ENCODE data around the gene BAHD1.

The BAHD1 gene

GRCh38 chr15:40424483-40425115 is 16.2 kb upstream of the BAHD1 start:
- no peak for DNase-seq

GRCh38 chr15:40425681-40426080 is 15.1 kb upstream of the BAHD1 start:
- DNase-seq: no peak

- DNase-seq: no peak
Measured at GRCh38 chr15:40427188-40427587, 13.6 kb upstream of the BAHD1 start.

DNA sequence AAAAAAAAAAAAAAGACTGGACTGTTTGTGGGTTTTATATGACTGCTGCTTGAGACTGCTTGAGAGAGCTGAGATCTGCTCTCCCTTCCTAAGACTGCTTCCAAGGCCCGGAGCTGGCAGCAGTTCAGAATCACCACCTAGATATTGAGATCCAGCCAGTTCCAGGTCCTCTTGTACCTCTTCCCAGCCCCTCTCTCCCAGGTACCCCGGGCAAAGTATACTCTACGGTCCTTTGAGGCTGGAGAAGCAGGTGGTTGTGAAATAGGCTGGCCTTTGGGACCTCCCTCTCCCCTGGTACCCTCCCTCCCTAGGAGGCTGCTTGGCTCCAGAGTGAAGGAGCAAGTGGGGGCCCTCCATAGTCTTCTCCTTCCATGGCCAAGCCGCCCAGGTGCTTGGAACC is 12.6 kb upstream of the BAHD1 start:
- DNase-seq: no peak

DNA sequence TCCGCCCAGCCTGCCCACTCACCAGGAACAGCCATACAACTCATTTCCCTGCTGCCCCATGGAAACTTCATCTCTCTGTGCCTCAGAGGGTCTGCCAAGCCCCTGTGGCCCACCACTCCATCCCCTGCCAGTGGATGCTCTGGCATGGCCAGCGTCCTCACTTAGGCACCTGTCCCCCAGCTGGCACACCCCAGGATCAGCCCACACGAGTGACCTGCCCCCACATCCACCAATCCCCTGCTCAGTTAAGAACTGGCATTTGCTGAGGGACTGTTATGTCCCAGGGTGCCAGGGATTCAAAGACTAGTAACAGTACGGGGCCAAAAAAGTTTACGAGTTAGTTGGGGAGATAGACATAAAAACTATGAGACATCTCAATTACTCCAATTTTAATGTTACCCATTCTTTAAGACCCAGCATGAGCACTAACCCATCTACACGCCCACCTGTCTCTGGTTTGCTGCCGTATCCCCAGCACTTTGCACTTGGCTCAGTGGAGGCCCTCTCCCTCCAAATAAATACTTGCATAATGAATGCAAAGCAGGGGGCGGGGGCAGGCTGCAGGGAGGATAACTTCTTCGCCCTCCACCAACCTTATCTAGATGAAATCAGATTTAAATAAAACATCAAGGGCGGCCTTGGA is 11.6 kb upstream of the BAHD1 start:
- DNase-seq: no peak

GRCh38 chr15:40430271-40430805 is 10.4 kb upstream of the BAHD1 start:
- no peak for DNase-seq

DNA sequence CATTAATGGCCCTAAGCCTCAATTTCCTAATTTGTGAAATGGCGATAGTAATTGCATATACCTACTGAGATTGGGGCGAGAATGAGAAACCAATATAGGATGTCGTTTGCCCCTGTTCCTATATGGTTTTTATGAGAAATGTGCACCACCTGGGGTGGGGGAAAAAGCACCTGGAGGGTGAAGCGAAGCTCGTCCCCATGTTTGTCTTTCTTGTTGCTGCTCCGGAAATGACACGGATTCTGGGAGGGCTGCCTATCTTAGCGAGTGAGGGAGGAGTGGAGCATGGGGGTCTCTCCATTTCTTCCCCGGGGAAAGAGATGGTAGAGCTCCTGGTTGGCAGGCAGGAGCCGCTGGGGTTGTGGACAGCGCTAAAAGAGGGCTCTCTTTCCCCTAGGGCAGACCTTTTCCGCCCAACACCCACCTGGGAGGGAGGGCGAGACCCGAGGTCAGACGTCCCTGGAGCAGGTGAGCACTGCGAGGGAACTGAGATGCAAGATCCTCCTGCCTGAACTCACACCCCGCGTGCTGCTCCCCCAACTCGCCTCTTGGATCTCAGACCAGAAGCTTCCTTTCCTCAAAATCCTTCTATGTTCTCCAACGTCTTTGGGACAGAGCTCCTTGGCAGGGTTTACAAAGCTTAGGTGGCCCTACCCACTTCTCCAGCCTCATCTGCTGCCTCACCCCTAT is 5.6 kb upstream of the BAHD1 start:
- no peak for DNase-seq

DNA sequence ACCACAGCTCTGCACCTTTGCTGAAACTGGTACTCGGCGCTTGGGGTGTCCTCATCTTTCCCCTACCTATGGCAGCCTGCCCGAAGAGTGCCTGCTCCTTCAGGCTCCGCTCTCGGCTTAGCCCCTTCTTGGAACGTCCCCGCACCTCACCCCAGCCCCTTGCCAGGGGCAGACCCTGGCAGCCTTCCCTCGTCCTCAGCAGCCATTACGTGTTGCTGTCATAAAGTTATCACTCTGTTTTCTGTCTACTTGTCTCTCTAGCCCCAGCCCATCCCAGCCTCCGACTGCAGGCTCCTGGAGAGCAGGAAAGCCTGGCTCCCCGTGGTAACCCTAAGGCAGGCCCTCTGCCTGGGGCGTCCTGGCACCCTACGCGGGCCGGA is 5.1 kb upstream of the BAHD1 start:
- no peak for DNase-seq

- no peak for DNase-seq
Measured at GRCh38 chr15:40436116-40436891, 4.4 kb upstream of the BAHD1 start.

GRCh38 chr15:40436892-40437751 is 3.6 kb upstream of the BAHD1 start:
- no peak for DNase-seq

- no peak for DNase-seq
Measured at GRCh38 chr15:40437752-40438687, 2.7 kb upstream of the BAHD1 start.

DNA sequence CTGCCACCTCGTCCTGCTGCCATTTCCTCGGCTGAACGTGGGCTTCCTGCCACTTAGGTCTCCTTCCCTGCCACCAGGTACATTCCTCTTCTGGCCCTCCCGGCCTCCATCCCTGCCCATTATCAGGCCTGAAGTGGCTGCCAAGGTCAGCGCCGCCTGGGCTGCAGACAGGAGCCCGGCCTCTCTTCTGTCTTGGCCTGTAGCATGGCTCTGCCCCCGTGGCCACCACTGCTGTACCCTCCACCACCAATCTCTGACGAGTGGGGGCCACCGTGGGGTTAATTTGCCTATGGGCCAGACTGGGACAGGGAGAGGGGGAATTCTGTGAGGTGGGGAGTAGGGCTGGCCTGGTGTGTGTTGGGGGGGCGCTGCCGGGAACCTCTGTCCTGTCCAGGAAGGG is 2.0 kb upstream of the BAHD1 start:
- DNase-seq: no peak

DNA sequence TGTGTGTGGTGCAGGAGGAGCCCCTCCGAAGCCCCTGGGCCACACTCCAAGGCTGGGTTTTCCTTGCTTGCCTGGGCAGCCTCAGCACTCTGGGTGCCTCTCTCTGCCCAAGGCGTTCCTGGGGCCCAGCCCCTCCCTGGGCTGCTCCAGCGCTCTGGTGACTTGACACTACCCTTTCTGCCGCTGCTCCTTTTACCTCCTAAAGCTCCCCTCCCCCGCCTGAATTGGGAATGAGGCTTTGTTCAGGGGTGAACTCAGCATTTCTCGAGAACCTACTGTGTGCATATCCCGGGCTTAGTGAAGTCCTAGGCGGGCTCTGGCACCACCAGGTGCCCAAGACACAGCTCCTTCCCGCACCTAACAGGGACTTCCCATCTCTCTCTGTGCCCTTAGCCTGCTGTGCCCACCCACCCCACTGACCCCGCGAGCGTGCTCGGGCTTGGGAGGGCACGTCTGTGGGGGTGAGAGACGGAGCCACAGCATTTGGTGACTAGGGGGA is 1.2 kb upstream of the BAHD1 start:
- DNase-seq: no peak

DNA sequence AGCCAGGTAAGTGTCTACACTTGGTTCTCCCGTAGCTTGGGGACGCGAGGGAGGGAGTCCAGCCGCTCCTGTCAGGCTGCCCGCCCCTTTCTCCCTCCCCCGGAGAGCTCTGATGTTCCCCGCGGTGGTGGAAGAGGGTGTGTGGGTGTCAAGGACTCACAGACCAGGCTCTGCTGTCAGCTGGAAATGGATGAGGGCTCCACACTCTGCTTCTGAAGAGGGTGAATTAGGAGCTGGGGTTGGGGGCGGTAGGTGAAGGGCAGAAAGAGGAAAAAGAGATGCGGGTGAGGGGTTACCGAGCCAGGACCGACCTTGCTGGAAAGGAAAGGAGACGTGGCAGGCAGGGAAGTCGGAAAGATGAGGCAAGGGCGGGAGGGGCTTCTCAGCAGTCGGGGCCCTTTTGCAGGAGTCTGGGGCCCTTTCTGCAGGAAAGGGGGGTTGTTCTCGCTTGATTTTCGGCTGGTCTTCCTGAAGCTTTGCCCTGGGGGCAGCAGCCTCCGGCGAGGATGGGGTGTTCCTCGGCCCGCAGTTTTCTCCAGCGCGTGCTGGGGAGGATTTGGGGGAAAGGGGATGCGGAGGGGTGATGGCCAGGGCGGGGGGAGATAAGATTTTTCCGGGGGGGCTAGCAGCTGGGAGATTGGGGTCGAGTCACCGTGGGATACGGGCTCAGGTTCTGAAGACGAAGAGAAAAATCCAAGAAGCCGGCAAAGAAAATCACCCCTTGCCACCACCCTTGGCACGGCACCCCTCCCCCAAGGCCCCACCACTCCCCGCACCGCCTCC is 602 bp upstream of the BAHD1 start:
- no peak for DNase-seq

- no peak for DNase-seq
Measured at GRCh38 chr15:40441565-40442531, 1.1 kb downstream of the BAHD1 start.

DNA sequence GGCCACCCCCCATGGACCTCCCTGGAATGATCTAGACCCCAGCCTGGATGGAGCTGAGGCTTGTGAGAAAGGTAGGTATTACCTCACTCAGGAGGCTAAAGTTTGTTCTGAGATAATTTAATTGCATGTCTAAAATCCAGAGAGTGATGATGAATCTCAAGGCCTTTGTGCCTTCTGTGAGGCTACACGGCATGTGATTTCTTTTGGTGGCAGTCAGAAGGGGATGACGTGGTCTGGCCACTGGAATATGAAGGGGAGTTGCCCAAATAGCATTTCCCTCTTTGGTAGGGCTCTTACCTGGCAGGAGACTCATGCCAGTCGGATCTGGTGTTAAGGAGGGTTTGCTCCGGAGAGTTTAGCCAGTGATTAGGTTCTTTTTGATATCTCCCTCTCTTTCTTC is 2.5 kb downstream of the BAHD1 start:
- no peak for DNase-seq

- DNase-seq: no peak
Measured at GRCh38 chr15:40443846-40444245, 3.1 kb downstream of the BAHD1 start.

DNA sequence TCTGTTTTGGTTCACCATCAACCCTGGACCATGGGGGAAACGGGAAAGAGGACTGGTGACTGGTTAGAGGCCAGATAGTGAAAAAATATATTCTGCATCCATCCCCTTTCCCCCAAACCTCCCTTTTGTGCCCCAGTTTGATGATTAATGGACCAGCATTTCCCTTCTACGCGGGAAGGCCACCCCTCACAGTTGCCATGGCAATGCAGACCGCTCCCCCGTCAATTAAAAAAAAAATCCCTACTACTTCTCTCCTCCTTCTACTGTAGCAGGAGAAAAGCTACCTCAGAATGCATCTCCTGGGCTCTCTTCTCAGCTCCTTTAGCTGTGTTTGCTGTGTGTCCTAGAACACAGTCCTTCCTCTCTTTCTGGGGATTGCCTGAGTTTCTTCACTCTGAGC is 4.0 kb downstream of the BAHD1 start:
- no peak for DNase-seq

- DNase-seq: no peak
Measured at GRCh38 chr15:40445421-40445922, 4.7 kb downstream of the BAHD1 start.

Data from CD4-positive, alpha-beta T cell treated with Interleukin-4 for 4 hours (primary cell).